HG02763 (cell line): ENCODE measurements around the gene ARID3B.
"Not testable (repeated sequence)": the region's sequence is repeated elsewhere in the genome, so short reads cannot be mapped to it uniquely, and the experiment has no call there.

Experiments used
- ATAC-seq: cut with Tn5 transposase; IDR thresholded peaks from one replicate; pipeline ENCODE4 v1.9.1; 2021; ENCODE audit warnings: mild to moderate bottlenecking, moderate library complexity; ENCODE audit not compliant: unreplicated experiment

The ARID3B gene

GRCh38 chr15:74564182-74564581 lies 23.2 kb downstream of the ARID3B start:
- ATAC-seq: no peak

- no peak for ATAC-seq
Observed at GRCh38 chr15:74565381-74566085, 24.5 kb downstream of the ARID3B start.

- no peak for ATAC-seq
Observed at GRCh38 chr15:74568594-74568993, 27.6 kb downstream of the ARID3B start.

GRCh38 chr15:74569731-74570070 lies 28.7 kb downstream of the ARID3B start:
- ATAC-seq: no peak

GRCh38 chr15:74571191-74571590 lies 30.2 kb downstream of the ARID3B start:
- ATAC-seq: no peak

GRCh38 chr15:74573987-74574386 lies 33.0 kb downstream of the ARID3B start:
- ATAC-seq: no peak

GRCh38 chr15:74578496-74578994 lies 37.5 kb downstream of the ARID3B start:
- ATAC-seq: no peak

GRCh38 chr15:74579001-74579400 lies 38.0 kb downstream of the ARID3B start:
- no peak for ATAC-seq

GRCh38 chr15:74580538-74581350 lies 39.7 kb downstream of the ARID3B start:
- no peak for ATAC-seq

- ATAC-seq: no peak
Observed at GRCh38 chr15:74584204-74584603, 43.2 kb downstream of the ARID3B start.

- ATAC-seq: no peak
Observed at GRCh38 chr15:74584779-74585178, 43.8 kb downstream of the ARID3B start.

GRCh38 chr15:74585191-74585590 lies 44.2 kb downstream of the ARID3B start:
- no peak for ATAC-seq

GRCh38 chr15:74585857-74586256 lies 44.8 kb downstream of the ARID3B start:
- no peak for ATAC-seq

GRCh38 chr15:74589826-74590225 lies 48.8 kb downstream of the ARID3B start:
- ATAC-seq: no peak

GRCh38 chr15:74592222-74592621 lies 51.2 kb downstream of the ARID3B start:
- ATAC-seq: no peak

GRCh38 chr15:74593122-74593521 lies 52.1 kb downstream of the ARID3B start:
- no peak for ATAC-seq

- no peak for ATAC-seq
Observed at GRCh38 chr15:74594455-74594854, 53.4 kb downstream of the ARID3B start.

- no peak for ATAC-seq
Observed at GRCh38 chr15:74595271-74595670, 54.3 kb downstream of the ARID3B start.

- not testable (repeated sequence) for ATAC-seq
Observed at GRCh38 chr15:74596736-74597135, 55.7 kb downstream of the ARID3B start.

- not testable (repeated sequence) for ATAC-seq
Observed at GRCh38 chr15:74597146-74597705, 56.2 kb downstream of the ARID3B start.

GRCh38 chr15:74598126-74598842 lies 57.3 kb downstream of the ARID3B start:
- ATAC-seq: peak; percentile 85
